H1 (cell line): ENCODE data around the gene AIF1L. TPM values are rescaled to one million over a fixed set of nuclear protein-coding genes. Genes with fewer than 3 reads are reported as not detected.

Experiments used
- CTCF ChIA-PET: fragments of 300-600 bp; sonication (Branson Sonifier 250); formaldehyde crosslinking; loops from one replicate; lab custom pipeline; 2021; ENCODE audit not compliant: partially characterized antibody; lab: Charles Lee
- POLR2A ChIA-PET: fragments of 300-600 bp; sonication (Branson Sonifier 250); formaldehyde crosslinking; loops from one replicate; lab custom pipeline; 2021; ENCODE audit warnings: inconsistent platforms; ENCODE audit not compliant: partially characterized antibody; lab: Charles Lee
- DNase-seq, 2 experiments: peaks; one replicate each; pipeline versions ENCODE4 v3.0.0 to v3.0.0-alpha.2; 2010 to 2022; ENCODE audit warnings: low spot score in 2 of 2, low read depth in 1 of 2, mixed read lengths in 1 of 2
- FAIRE-seq: peaks from 2 replicates; lab custom pipeline; 2011; peaks lifted over from hg19 to GRCh38; lab: Jason Lieb, UNC
- H2AFZ ChIP-seq: 2 replicates; pipeline ENCODE4 v1.8.1; 2012; ENCODE audit warnings: low read length, inconsistent platforms
- H2AK5ac ChIP-seq: 2 replicates; pipeline ENCODE4 v1.6.1; 2013; ENCODE audit warnings: low read depth, low read length
- H2BK120ac ChIP-seq: replicated peaks from 2 replicates; pipeline ENCODE3; 2013; ENCODE audit warnings: low read depth, low read length, inconsistent platforms
- H2BK12ac ChIP-seq: 2 replicates; pipeline ENCODE4 v1.6.1; 2013; ENCODE audit warnings: low read depth, low read length
- H2BK15ac ChIP-seq: 2 replicates; pipeline ENCODE4 v1.6.1; 2013; ENCODE audit warnings: low read length
- H2BK20ac ChIP-seq: 2 replicates; pipeline ENCODE4 v1.6.1; 2013; ENCODE audit warnings: low read length
- H2BK5ac ChIP-seq: 2 replicates; pipeline ENCODE4 v1.6.1; 2013; ENCODE audit warnings: low read depth, low read length
- H3K14ac ChIP-seq: 2 replicates; pipeline ENCODE4 v1.6.1; 2013; ENCODE audit warnings: inconsistent platforms; ENCODE audit not compliant: insufficient read length
- H3K18ac ChIP-seq: 2 replicates; pipeline ENCODE4 v1.6.1; 2013; ENCODE audit warnings: low read length; ENCODE audit errors: extremely low read depth
- H3K23ac ChIP-seq: 2 replicates; pipeline ENCODE4 v1.6.1; 2013; ENCODE audit warnings: inconsistent platforms; ENCODE audit not compliant: insufficient read length
- H3K23me2 ChIP-seq: 2 replicates; pipeline ENCODE4 v1.6.1; 2013; ENCODE audit warnings: low read depth, low read length
- H3K27ac ChIP-seq: 2 replicates; pipeline ENCODE4 v1.6.1; 2011; ENCODE audit warnings: low read depth, low read length, inconsistent platforms
- H3K27me3 ChIP-seq, 4 experiments: replicated peaks in 1 of 4; 1 replicate in 1 of 4; 2 replicates in 3 of 4; pipeline versions ENCODE4 v1.6.1 to v1.8.1; 2011 to 2013; ENCODE audit warnings: low read length in 3 of 4, mild to moderate bottlenecking in 3 of 4, inconsistent platforms in 2 of 4, mixed read lengths in 2 of 4, moderate library complexity in 1 of 4; ENCODE audit not compliant: control insufficient read depth in 3 of 4, insufficient read depth in 3 of 4; ENCODE audit errors: extremely low read depth in 1 of 4
- H3K36me3 ChIP-seq, 4 experiments: 2 replicates each; pipeline versions ENCODE4 v1.6.1 to v1.8.1; 2011 to 2013; ENCODE audit warnings: mild to moderate bottlenecking in 4 of 4, low read length in 3 of 4, moderate library complexity in 2 of 4, control low read depth in 1 of 4, inconsistent platforms in 1 of 4; ENCODE audit not compliant: insufficient read depth in 4 of 4, control insufficient read depth in 2 of 4
- H3K4ac ChIP-seq: replicated peaks from 2 replicates; pipeline ENCODE3; 2013; ENCODE audit warnings: low read length, low read depth, mixed read lengths, inconsistent platforms; ENCODE audit not compliant: insufficient read length
- H3K4me1 ChIP-seq, 4 experiments: replicated peaks in 1 of 4; 1 replicate in 1 of 4; 2 replicates in 3 of 4; pipeline versions ENCODE4 v1.6.1 to v1.8.1; 2011 to 2013; ENCODE audit warnings: low read length in 3 of 4, inconsistent platforms in 2 of 4, mixed read lengths in 1 of 4; ENCODE audit not compliant: insufficient read depth in 4 of 4, control insufficient read depth in 3 of 4
- H3K4me2 ChIP-seq, 2 experiments: 2 replicates each; pipeline versions ENCODE4 v1.6.1 to v1.8.1; 2011 to 2013; ENCODE audit warnings: low read depth in 2 of 2, low read length in 2 of 2, control low read depth in 1 of 2, inconsistent platforms in 1 of 2, mild to moderate bottlenecking in 1 of 2; ENCODE audit not compliant: insufficient read depth in 1 of 2
- H3K4me3 ChIP-seq, 4 experiments: fragments of 200-600, 300-600 bp in 1 of 4; sonication (generic), shearing (Covaris generic), sonication (Bioruptor Twin) in 1 of 4; 2 replicates each; pipeline versions ENCODE4 v1.5.1 to v1.8.1; 2011 to 2016; ENCODE audit warnings: low read length in 4 of 4, low read depth in 3 of 4, control low read depth in 2 of 4, inconsistent platforms in 2 of 4, mild to moderate bottlenecking in 2 of 4, mixed read lengths in 1 of 4, moderate library complexity in 1 of 4; ENCODE audit not compliant: insufficient read depth in 2 of 4; ENCODE audit errors: extremely low read depth in 1 of 4
- H3K56ac ChIP-seq: replicated peaks from 2 replicates; pipeline ENCODE3; 2013; ENCODE audit warnings: low read depth, mild to moderate bottlenecking, mixed read lengths, low read length, inconsistent platforms; ENCODE audit not compliant: insufficient read length
- H3K79me1 ChIP-seq: 2 replicates; pipeline ENCODE4 v1.6.1; 2013; ENCODE audit warnings: low read depth, low read length, control low read depth
- H3K79me2 ChIP-seq, 2 experiments: 2 replicates each; pipeline versions ENCODE4 v1.6.1 to v1.8.1; 2012 to 2013; ENCODE audit warnings: low read length in 2 of 2, mild to moderate bottlenecking in 2 of 2, inconsistent platforms in 1 of 2; ENCODE audit not compliant: insufficient read depth in 2 of 2, control insufficient read depth in 1 of 2
- H3K9ac ChIP-seq, 4 experiments: replicated peaks in 1 of 4; 1 replicate in 1 of 4; 2 replicates in 3 of 4; pipeline versions ENCODE4 v1.6.1 to v1.8.1; 2011 to 2013; ENCODE audit warnings: low read depth in 3 of 4, low read length in 3 of 4, control low read depth in 2 of 4, mild to moderate bottlenecking in 2 of 4, moderate library complexity in 2 of 4, inconsistent platforms in 1 of 4; ENCODE audit errors: extremely low read depth in 1 of 4
- H3K9me3 ChIP-seq, 2 experiments: 2 replicates each; pipeline versions ENCODE4 v1.6.1 to v1.8.1; 2012 to 2013; ENCODE audit warnings: mild to moderate bottlenecking in 2 of 2, moderate library complexity in 2 of 2, control low read depth in 1 of 2, inconsistent platforms in 1 of 2, low read depth in 1 of 2, low read length in 1 of 2, mixed read lengths in 1 of 2; ENCODE audit not compliant: insufficient read depth in 2 of 2
- H4K20me1 ChIP-seq, 2 experiments: replicated peaks in 1 of 2; 2 replicates each; pipeline versions ENCODE3 to v1.8.1; 2011 to 2013; ENCODE audit warnings: inconsistent platforms in 2 of 2, low read length in 2 of 2, mild to moderate bottlenecking in 1 of 2; ENCODE audit not compliant: insufficient read depth in 2 of 2, control insufficient read depth in 1 of 2
- H4K5ac ChIP-seq: 2 replicates; pipeline ENCODE4 v1.6.1; 2013; ENCODE audit warnings: low read length, low read depth, mixed read lengths, inconsistent platforms; ENCODE audit not compliant: insufficient read length
- H4K8ac ChIP-seq: 2 replicates; pipeline ENCODE4 v1.8.0; 2013; ENCODE audit warnings: mild to moderate bottlenecking, moderate library complexity, low read length, inconsistent platforms; ENCODE audit not compliant: insufficient read depth; ENCODE audit errors: extremely low read depth
- H4K91ac ChIP-seq: replicated peaks from 2 replicates; pipeline ENCODE3; 2013; ENCODE audit warnings: low read length, mixed read lengths, inconsistent platforms; ENCODE audit not compliant: insufficient read length
- EZH2 ChIP-seq: fragments of 200-600 bp; sonication (generic); IDR thresholded peaks from 2 replicates; pipeline ENCODE4 v1.7.1; 2012; ENCODE audit warnings: low read depth, mild to moderate bottlenecking, moderate library complexity, low read length, inconsistent platforms; ENCODE audit not compliant: severe bottlenecking
- RAD21 ChIP-seq, 2 experiments: IDR thresholded peaks in 1 of 2; conservative IDR thresholded peaks in 1 of 2; 2 replicates each; pipeline ENCODE4 v1.6.1; 2011; ENCODE audit warnings: low read depth in 2 of 2, low read length in 2 of 2, improper control_type of control experiment in 1 of 2, inconsistent platforms in 1 of 2, mild to moderate bottlenecking in 1 of 2, moderate library complexity in 1 of 2
- whole genome bisulfite sequencing, 2 experiments: shearing (Covaris generic) in 1 of 2; methylation state at CpG; one replicate each; pipeline versions ENCODE4 v1.1.6 to v1.1.7; 2013 to 2015; ENCODE audit warnings: low lambda C conversion rate in 2 of 2, mixed read lengths in 2 of 2, inconsistent platforms in 1 of 2, low coverage in 1 of 2, missing lambda C conversion rate in 1 of 2; ENCODE audit not compliant: insufficient replicate concordance in 2 of 2, insufficient coverage in 1 of 2, insufficient read length in 1 of 2; ENCODE audit errors: extremely low coverage in 1 of 2, missing lambda C conversion rate in 1 of 2; 5-methylcytosine and 5-hydroxymethylcytosine counted together
- polyA plus RNA-seq, 7 experiments: library from polyadenylated mRNA; depleted of rRNA in 3 of 7; stranded (reverse) in 5 of 7; unstranded in 2 of 7; fragments of >200 nt in 5 of 7; fragments of 200-250 nt in 2 of 7; gene quantifications; 1 replicate in 5 of 7; 2 replicates in 1 of 7; 4 replicates in 1 of 7; pipeline versions ENCODE4 v1.2.1 to v1.2.3, GENCODE V29; 2011 to 2013; ENCODE audit warnings: missing spikeins in 2 of 7, mixed read lengths in 2 of 7
- total RNA-seq: library from RNA; stranded (reverse); fragmentation: NEBNext Ultra II Directional; extraction: Animal tissue kit (Norgen Biotek cat#: 25700); gene quantifications from 2 replicates; pipeline ENCODE4 v1.2.1, GENCODE V29; 2021

Gene AIF1L
- total and polyA plus RNA-seq, 2 of the 8 experiments (the other 6 are each of a cell fraction or from before 2014, with no cell fraction given): 70.7 to 149 TPM

- H4K91ac ChIP-seq: peak overlapping the region; percentile 96
- H3K23me2 ChIP-seq: peaks cover 7% of the 10 kb centered on the region; the same call in 1 of the 2 replicates
- H3K23ac ChIP-seq: no peak overlapping the region
- H3K4me3 ChIP-seq: peak overlapping the region; percentile 93 to 99 (median 96)
- H3K18ac ChIP-seq: peak overlapping the region; percentile 83; the same call in 1 of the 2 replicates
- 1% methylated on average over 7 of the region's 7 CpGs; no CpG with 5 or more reads in 1 of the 2 experiments for WGBS, 2 experiments
- peak overlapping the region; percentile 78 to 95 (median 88) for H3K9ac ChIP-seq
- FAIRE-seq (no peak), DNase-seq (no peak)
- H3K9me3 ChIP-seq: no peaks in the 10 kb centered on the region
- H3K27ac ChIP-seq: peak overlapping the region; percentile 90
- H4K8ac ChIP-seq: peak overlapping the region; percentile 53; the same call in 1 of the 2 replicates
- peaks cover 6% of the 10 kb centered on the region for H3K79me1 ChIP-seq
- no peak overlapping the region for H2BK15ac ChIP-seq
- H3K79me2 ChIP-seq: peaks cover 0 to 16% of the 10 kb centered on the region in 2 experiments; a peak in 2 of 4 replicates
- peaks cover 14 to 46% (median 38%) of the 10 kb centered on the region in 4 experiments; a peak in 7 of 8 replicates for H3K36me3 ChIP-seq
- no peaks in the 10 kb centered on the region for H3K27me3 ChIP-seq
- H3K4me1 ChIP-seq: peaks cover 0 to 3% (median 0%) of the 10 kb centered on the region in 4 experiments; a peak in 1 of 7 replicates
- 0 out of 2 replicates have a peak overlapping the region, but pooled peaks have one; percentile 44 for H2AK5ac ChIP-seq
- no peak overlapping the region for H4K5ac ChIP-seq
- peak overlapping the region; percentile 67 for H2BK5ac ChIP-seq
- peaks cover 0 to 8% of the 10 kb centered on the region in 2 experiments for H4K20me1 ChIP-seq
- POLR2A ChIA-PET: interaction anchor here (0.8 to 32.4 kb wide), 17 partner anchors 9 to 202 kb away, joined by 3 to 751 read pairs (median 5); partner anchors contain the start of gene AIF1L
- no peak overlapping the region for H2BK20ac ChIP-seq
- peak overlapping the region; percentile 73 to 98 for H3K4me2 ChIP-seq
- H3K4ac ChIP-seq: peak overlapping the region; percentile 63
- H3K56ac ChIP-seq: no peak overlapping the region
- TF ChIP-seq EZH2: no peak
- TF ChIP-seq RAD21 (IDR thresholded peaks at IDR 0.05 in 1 of 2, conservative IDR thresholded peaks at IDR 0.05 in 1 of 2; ENCODE audit: low read depth in 2 of 2, low read length in 2 of 2): no peak
- CTCF ChIA-PET: interaction anchor here (0.9 to 1.5 kb wide), 5 partner anchors 9 to 68 kb away, joined by 3 to 10 read pairs (median 4); no protein-coding TSS in a partner anchor
- H2AFZ ChIP-seq: no peak overlapping the region
- peak overlapping the region; percentile 90; the same call in 1 of the 2 replicates for H2BK12ac ChIP-seq
- no peak overlapping the region for H2BK120ac ChIP-seq
- no peak overlapping the region for H3K14ac ChIP-seq
These were observed 28.6 kb downstream of the AIF1L start for GRCh38 chr9:131125038-131125287.
